Measurements from ENCODE around the gene ACER3.

ACER3 gene

GRCh38 chr11:76830639-76831327 lies 29.9 kb upstream of the ACER3 start:
- Histone ChIP-seq H3K4me3 (ENCODE audit: low read depth in 1 of 2, low read length in 1 of 2) (no peak overlapping the region), H3K27me3 (no peaks in the 10 kb centered on the region), H3K36me3 (no peaks in the 10 kb centered on the region), H3K9me3 (no peaks in the 10 kb centered on the region), H3K4me1 (ENCODE audit: control insufficient read depth in 1 of 2, insufficient read depth in 1 of 2, low read depth in 1 of 2, low read length in 1 of 2) (peaks cover 7 to 13% of the 10 kb centered on the region in 2 experiments), H3K27ac (no peak overlapping the region)
- TF ChIP-seq, protein P1, sequence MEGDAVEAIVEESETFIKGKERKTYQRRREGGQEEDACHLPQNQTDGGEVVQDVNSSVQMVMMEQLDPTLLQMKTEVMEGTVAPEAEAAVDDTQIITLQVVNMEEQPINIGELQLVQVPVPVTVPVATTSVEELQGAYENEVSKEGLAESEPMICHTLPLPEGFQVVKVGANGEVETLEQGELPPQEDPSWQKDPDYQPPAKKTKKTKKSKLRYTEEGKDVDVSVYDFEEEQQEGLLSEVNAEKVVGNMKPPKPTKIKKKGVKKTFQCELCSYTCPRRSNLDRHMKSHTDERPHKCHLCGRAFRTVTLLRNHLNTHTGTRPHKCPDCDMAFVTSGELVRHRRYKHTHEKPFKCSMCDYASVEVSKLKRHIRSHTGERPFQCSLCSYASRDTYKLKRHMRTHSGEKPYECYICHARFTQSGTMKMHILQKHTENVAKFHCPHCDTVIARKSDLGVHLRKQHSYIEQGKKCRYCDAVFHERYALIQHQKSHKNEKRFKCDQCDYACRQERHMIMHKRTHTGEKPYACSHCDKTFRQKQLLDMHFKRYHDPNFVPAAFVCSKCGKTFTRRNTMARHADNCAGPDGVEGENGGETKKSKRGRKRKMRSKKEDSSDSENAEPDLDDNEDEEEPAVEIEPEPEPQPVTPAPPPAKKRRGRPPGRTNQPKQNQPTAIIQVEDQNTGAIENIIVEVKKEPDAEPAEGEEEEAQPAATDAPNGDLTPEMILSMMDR (IDR thresholded peaks at IDR 0.05) = no peak

GRCh38 chr11:76831686-76832310 lies 28.9 kb upstream of the ACER3 start:
- TF ChIP-seq, protein P1 (IDR thresholded peaks at IDR 0.05) = no peak
- H3K27me3 ChIP-seq = no peaks in the 10 kb centered on the region
- H3K27ac ChIP-seq = no peak overlapping the region
- peaks cover 10 to 13% of the 10 kb centered on the region in 2 experiments for H3K4me1 ChIP-seq (ENCODE audit: control insufficient read depth in 1 of 2, insufficient read depth in 1 of 2, low read depth in 1 of 2, low read length in 1 of 2)
- H3K4me3 ChIP-seq (ENCODE audit: low read depth in 1 of 2, low read length in 1 of 2) = no peak overlapping the region
- H3K9me3 ChIP-seq = no peaks in the 10 kb centered on the region
- no peaks in the 10 kb centered on the region for H3K36me3 ChIP-seq

GRCh38 chr11:76832361-76832760 lies 28.4 kb upstream of the ACER3 start:
- H3K27ac ChIP-seq = no peak overlapping the region
- TF ChIP-seq, protein P1 (IDR thresholded peaks at IDR 0.05) = no peak
- H3K4me3 ChIP-seq (ENCODE audit: low read depth in 1 of 2, low read length in 1 of 2) = no peak overlapping the region
- H3K36me3 ChIP-seq = no peaks in the 10 kb centered on the region
- H3K4me1 ChIP-seq (ENCODE audit: control insufficient read depth in 1 of 2, insufficient read depth in 1 of 2, low read depth in 1 of 2, low read length in 1 of 2) = peaks cover 10 to 13% of the 10 kb centered on the region in 2 experiments
- no peaks in the 10 kb centered on the region for H3K9me3 ChIP-seq
- no peaks in the 10 kb centered on the region for H3K27me3 ChIP-seq

- peaks cover 10 to 13% of the 10 kb centered on the region in 2 experiments for H3K4me1 ChIP-seq (ENCODE audit: control insufficient read depth in 1 of 2, insufficient read depth in 1 of 2, low read depth in 1 of 2, low read length in 1 of 2)
Measured at GRCh38 chr11:76834151-76834550, 26.6 kb upstream of the ACER3 start.

GRCh38 chr11:76835036-76835435 lies 25.7 kb upstream of the ACER3 start:
- H3K4me1 ChIP-seq (ENCODE audit: control insufficient read depth in 1 of 2, insufficient read depth in 1 of 2, low read depth in 1 of 2, low read length in 1 of 2) = peaks cover 10 to 13% of the 10 kb centered on the region in 2 experiments
- no peaks in the 10 kb centered on the region for H3K9me3 ChIP-seq
- TF ChIP-seq, protein P1 (IDR thresholded peaks at IDR 0.05) = no peak
- H3K4me3 ChIP-seq (ENCODE audit: low read depth in 1 of 2, low read length in 1 of 2) = no peak overlapping the region
- no peaks in the 10 kb centered on the region for H3K27me3 ChIP-seq
- no peaks in the 10 kb centered on the region for H3K36me3 ChIP-seq
- no peak overlapping the region for H3K27ac ChIP-seq

More at GRCh38 chr11:76834151-76834550, 26.6 kb upstream of the ACER3 start:
- TF ChIP-seq, protein P1 (IDR thresholded peaks at IDR 0.05) = no peak
- Histone ChIP-seq H3K4me3 (ENCODE audit: low read depth in 1 of 2, low read length in 1 of 2) (no peak overlapping the region), H3K9me3 (no peaks in the 10 kb centered on the region), H3K36me3 (no peaks in the 10 kb centered on the region), H3K27ac (no peak overlapping the region), H3K27me3 (no peaks in the 10 kb centered on the region)
